SK-N-SH (cell line): ENCODE results near the gene CASKIN1. TPM values are rescaled to one million over a fixed set of nuclear protein-coding genes. Genes with fewer than 3 reads are reported as not detected.

Experiments used
- CTCF ChIA-PET: fragments of 300-600, 350-600 bp; formaldehyde crosslinking; extraction: SDS; loops from one replicate; lab custom pipeline; 2021; lab: Yijun Ruan, JAX
- POLR2A ChIA-PET: fragments of 350-600 bp; sonication (Branson Sonifier 250); formaldehyde crosslinking; extraction: SDS; loops from one replicate; lab custom pipeline; 2020; ENCODE audit warnings: antibody characterized with exemption, inconsistent platforms; lab: Yijun Ruan, JAX
- DNase-seq: peaks from one replicate; pipeline ENCODE4 v3.0.0; 2012
- H2AFZ ChIP-seq: fragments of 200-600 bp; sonication (generic); 2 replicates; pipeline ENCODE4 v1.8.1; 2016; ENCODE audit warnings: antibody characterized with exemption, mild to moderate bottlenecking, low read depth
- H3F3A ChIP-seq: fragments of 200-600 bp; sonication (generic); replicated peaks from 2 replicates; pipeline ENCODE3; 2016; ENCODE audit warnings: antibody characterized with exemption, mild to moderate bottlenecking; ENCODE audit not compliant: insufficient read depth
- H3K27ac ChIP-seq, 2 experiments: fragments of 200-500 bp in 1 of 2; fragments of 200-600 bp in 1 of 2; sonication (Bioruptor generic) in 1 of 2; sonication (generic), shearing (Covaris generic) in 1 of 2; 2 replicates each; pipeline versions ENCODE4 v1.5.1 to v1.6.1; 2014 to 2016; ENCODE audit warnings: low read depth in 2 of 2, inconsistent platforms in 1 of 2, low read length in 1 of 2, mild to moderate bottlenecking in 1 of 2, mixed read lengths in 1 of 2
- H3K27me3 ChIP-seq: fragments of 200-600 bp; sonication (generic), shearing (Covaris generic); 2 replicates; pipeline ENCODE4 v1.6.1; 2016; ENCODE audit warnings: mixed run types; ENCODE audit not compliant: insufficient read depth
- H3K36me3 ChIP-seq, 2 experiments: fragments of 200-500 bp in 1 of 2; fragments of 200-600 bp in 1 of 2; sonication (Bioruptor generic) in 1 of 2; sonication (generic) in 1 of 2; replicated peaks in 1 of 2; 2 replicates each; pipeline versions ENCODE3 to v1.5.1; 2014 to 2016; ENCODE audit warnings: low read length in 1 of 2, mild to moderate bottlenecking in 1 of 2; ENCODE audit not compliant: insufficient read depth in 2 of 2, control insufficient read depth in 1 of 2
- H3K4me1 ChIP-seq, 2 experiments: fragments of 200-500 bp in 1 of 2; fragments of 200-600 bp in 1 of 2; sonication (Bioruptor generic) in 1 of 2; sonication (generic), shearing (Covaris generic) in 1 of 2; 2 replicates each; pipeline versions ENCODE4 v1.5.1 to v1.6.1; 2014 to 2016; ENCODE audit warnings: low read depth in 1 of 2, low read length in 1 of 2, mixed run types in 1 of 2; ENCODE audit not compliant: insufficient read depth in 2 of 2, control insufficient read depth in 1 of 2
- H3K4me2 ChIP-seq: fragments of 200-600 bp; sonication (generic), shearing (Covaris generic); 2 replicates; pipeline ENCODE4 v1.6.1; 2017; ENCODE audit warnings: mixed run types
- H3K4me3 ChIP-seq, 2 experiments: fragments of 200-500 bp in 1 of 2; fragments of 200-600 bp in 1 of 2; sonication (Bioruptor generic) in 1 of 2; sonication (generic), shearing (Covaris generic) in 1 of 2; 2 replicates each; pipeline versions ENCODE4 v1.5.1 to v1.8.1; 2014 to 2016; ENCODE audit warnings: low read depth in 2 of 2, inconsistent platforms in 1 of 2, low read length in 1 of 2, mild to moderate bottlenecking in 1 of 2, mixed read lengths in 1 of 2, moderate library complexity in 1 of 2
- H3K79me2 ChIP-seq: fragments of 200-600 bp; sonication (generic); 2 replicates; pipeline ENCODE4 v1.8.1; 2017; ENCODE audit warnings: mild to moderate bottlenecking; ENCODE audit not compliant: insufficient read depth
- H3K9ac ChIP-seq: fragments of 200-600 bp; sonication (generic); 2 replicates; pipeline ENCODE4 v1.6.1; 2017; ENCODE audit warnings: mixed run types
- H3K9me2 ChIP-seq: fragments of 200-600 bp; sonication (generic); 2 replicates; pipeline ENCODE4 v1.6.1; 2017; ENCODE audit warnings: mixed run types
- H3K9me3 ChIP-seq: fragments of 200-600 bp; sonication (generic); 2 replicates; pipeline ENCODE4 v1.6.1; 2017; ENCODE audit warnings: mixed run types, mild to moderate bottlenecking, moderate library complexity
- H4K20me1 ChIP-seq: fragments of 200-600 bp; sonication (generic); 2 replicates; pipeline ENCODE4 v1.6.1; 2017; ENCODE audit warnings: mild to moderate bottlenecking, mixed run types; ENCODE audit not compliant: insufficient read depth
- EP300 ChIP-seq, 2 experiments: IDR thresholded peaks; 2 replicates each; pipeline versions ENCODE4 v1.4.0 to v1.6.1; 2012; ENCODE audit warnings: borderline replicate concordance in 1 of 2, low read depth in 1 of 2, low read length in 1 of 2
- FOSL2 ChIP-seq: IDR thresholded peaks from 2 replicates; pipeline ENCODE4 v1.4.0; 2012; ENCODE audit warnings: low read depth, mild to moderate bottlenecking, moderate library complexity, borderline replicate concordance
- FOXJ3 ChIP-seq: sonication (generic); formaldehyde crosslinking; IDR thresholded peaks from 2 replicates; pipeline ENCODE4 v1.5.1; 2020; ENCODE audit warnings: mild to moderate bottlenecking, missing genetic modification reagents
- FOXM1 ChIP-seq: IDR thresholded peaks from 2 replicates; pipeline ENCODE4 v1.4.0; 2012; ENCODE audit warnings: low read depth, mild to moderate bottlenecking
- JUND ChIP-seq: IDR thresholded peaks from 2 replicates; pipeline ENCODE4 v1.4.0; 2012
- MXI1 ChIP-seq: IDR thresholded peaks from 2 replicates; pipeline ENCODE4 v1.6.1; 2012; ENCODE audit warnings: mild to moderate bottlenecking, low read depth, low read length, improper control_type of control experiment
- RAD21 ChIP-seq: IDR thresholded peaks from 2 replicates; pipeline ENCODE4 v1.6.1; 2012; ENCODE audit warnings: mild to moderate bottlenecking, low read length
- RFX5 ChIP-seq: IDR thresholded peaks from 2 replicates; pipeline ENCODE4 v1.6.1; 2012; ENCODE audit warnings: mild to moderate bottlenecking, improper control_type of control experiment, low read length
- SIN3A ChIP-seq: IDR thresholded peaks from 2 replicates; pipeline ENCODE4 v1.6.1; 2012; ENCODE audit warnings: low read depth, mild to moderate bottlenecking, low read length, moderate library complexity, borderline replicate concordance
- TEAD4 ChIP-seq: IDR thresholded peaks from 2 replicates; pipeline ENCODE4 v1.4.0; 2012; ENCODE audit warnings: mild to moderate bottlenecking, borderline replicate concordance; ENCODE audit not compliant: insufficient read depth
- YY1 ChIP-seq: IDR thresholded peaks from 2 replicates; pipeline ENCODE4 v1.4.0; 2012; ENCODE audit warnings: low read depth, mild to moderate bottlenecking
- WGBS: methylation state at CpG from one replicate; pipeline ENCODE4 v1.1.6; 2017; ENCODE audit warnings: low lambda C conversion rate; 5-methylcytosine and 5-hydroxymethylcytosine counted together
- polyA plus RNA-seq, 3 experiments: library from polyadenylated mRNA; depleted of rRNA; stranded (reverse); fragments of >200 nt; gene quantifications; 2 replicates each; pipeline ENCODE4 v1.2.3, GENCODE V29; 2012
- TF ChIP-seq, protein P1 (sequence below): IDR thresholded peaks from 2 replicates; pipeline ENCODE4; 2012
- TF ChIP-seq, protein P2 (sequence below): fragments of 150-350 bp; IDR thresholded peaks from 2 replicates; pipeline ENCODE4 v1.6.1; 2016; ENCODE audit warnings: mild to moderate bottlenecking, low read depth, low read length
- TF ChIP-seq, protein P3 (sequence below): IDR thresholded peaks from 2 replicates; pipeline ENCODE4 v1.4.0; 2012; ENCODE audit warnings: low read depth, borderline replicate concordance

The CASKIN1 gene
- polyA plus RNA-seq, 1 of the 3 experiments (the other 2 are of a cell fraction) = 1.7 TPM

DNA sequence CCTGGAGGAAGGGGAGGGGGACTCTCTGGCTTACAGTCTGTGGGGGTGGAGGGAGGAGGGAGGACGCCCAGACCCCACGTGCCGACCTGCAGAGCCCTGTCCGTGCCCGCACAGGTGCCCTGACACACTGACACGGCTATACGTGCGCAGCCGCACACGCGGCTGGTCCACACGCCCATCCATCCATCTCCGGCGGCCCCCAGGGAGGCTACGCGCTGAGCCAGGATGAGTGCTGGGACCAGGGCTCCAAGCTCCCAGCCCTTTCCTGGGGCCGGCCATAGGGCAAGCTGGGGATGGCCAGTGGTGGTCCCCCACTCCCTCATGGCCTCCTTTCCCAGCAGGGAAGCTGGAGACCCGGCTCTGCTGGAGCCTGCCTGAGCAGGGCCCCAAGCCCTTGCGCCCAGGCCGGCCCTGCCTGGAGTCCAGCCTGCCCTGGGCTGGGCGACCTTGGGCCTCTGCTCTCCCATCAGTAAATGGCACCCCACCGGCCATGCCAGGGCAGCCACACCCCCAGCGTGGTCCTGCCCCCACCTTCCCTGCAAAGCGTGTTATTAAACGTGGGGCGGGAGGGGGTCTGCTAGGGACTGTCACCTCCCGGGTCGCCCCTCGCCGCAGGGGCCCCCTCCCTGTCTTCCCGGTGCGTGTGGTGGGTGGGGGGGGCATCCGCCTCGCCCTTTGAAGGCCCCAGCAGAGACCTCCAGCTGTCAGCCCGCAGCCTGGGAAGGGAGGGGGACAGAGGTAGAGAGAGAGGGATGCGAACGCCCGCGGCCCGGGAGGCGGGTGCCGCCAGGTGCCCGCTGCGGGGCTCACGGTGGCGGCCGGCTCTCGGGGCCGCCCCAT, 863 bp downstream of the CASKIN1 start:
- no peak overlapping the region for H3K9ac ChIP-seq
- no peaks in the 10 kb centered on the region for H3F3A ChIP-seq
- WGBS = 0% methylated on average over 1 of the region's 49 CpGs
- no peaks in the 10 kb centered on the region for H4K20me1 ChIP-seq
- DNase-seq = peak; percentile 70
- no peaks in the 10 kb centered on the region for H3K36me3 ChIP-seq
- H3K4me3 ChIP-seq = peak overlapping the region; percentile 44 to 53
- H2AFZ ChIP-seq = no peak overlapping the region
- no peaks in the 10 kb centered on the region for H3K9me2 ChIP-seq
- no peaks in the 10 kb centered on the region for H3K9me3 ChIP-seq
- CTCF ChIA-PET = interaction anchor here (0.6 to 3.6 kb wide), 21 partner anchors 9 to 306 kb away, joined by 3 to 33 read pairs (median 5); partner anchors contain the start of genes BRICD5, CCNF, ECI1 and MLST8
- H3K79me2 ChIP-seq = no peaks in the 10 kb centered on the region
- TF ChIP-seq MXI1 (no peak; the same call in 1 of the 2 replicates), FOXM1 (no peak), FOXJ3 (no peak), TEAD4 (no peak), FOSL2 (no peak), YY1 (no peak), JUND (no peak), RFX5 (no peak), RAD21 (no peak), EP300 (IDR thresholded peaks at IDR 0.05; ENCODE audit: borderline replicate concordance in 1 of 2, low read depth in 1 of 2, low read length in 1 of 2) (no peak), SIN3A (no peak)
- TF ChIP-seq, protein P1, sequence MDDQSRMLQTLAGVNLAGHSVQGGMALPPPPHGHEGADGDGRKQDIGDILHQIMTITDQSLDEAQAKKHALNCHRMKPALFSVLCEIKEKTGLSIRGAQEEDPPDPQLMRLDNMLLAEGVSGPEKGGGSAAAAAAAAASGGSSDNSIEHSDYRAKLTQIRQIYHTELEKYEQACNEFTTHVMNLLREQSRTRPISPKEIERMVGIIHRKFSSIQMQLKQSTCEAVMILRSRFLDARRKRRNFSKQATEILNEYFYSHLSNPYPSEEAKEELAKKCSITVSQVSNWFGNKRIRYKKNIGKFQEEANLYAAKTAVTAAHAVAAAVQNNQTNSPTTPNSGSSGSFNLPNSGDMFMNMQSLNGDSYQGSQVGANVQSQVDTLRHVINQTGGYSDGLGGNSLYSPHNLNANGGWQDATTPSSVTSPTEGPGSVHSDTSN = no peak
- TF ChIP-seq, protein P2, sequence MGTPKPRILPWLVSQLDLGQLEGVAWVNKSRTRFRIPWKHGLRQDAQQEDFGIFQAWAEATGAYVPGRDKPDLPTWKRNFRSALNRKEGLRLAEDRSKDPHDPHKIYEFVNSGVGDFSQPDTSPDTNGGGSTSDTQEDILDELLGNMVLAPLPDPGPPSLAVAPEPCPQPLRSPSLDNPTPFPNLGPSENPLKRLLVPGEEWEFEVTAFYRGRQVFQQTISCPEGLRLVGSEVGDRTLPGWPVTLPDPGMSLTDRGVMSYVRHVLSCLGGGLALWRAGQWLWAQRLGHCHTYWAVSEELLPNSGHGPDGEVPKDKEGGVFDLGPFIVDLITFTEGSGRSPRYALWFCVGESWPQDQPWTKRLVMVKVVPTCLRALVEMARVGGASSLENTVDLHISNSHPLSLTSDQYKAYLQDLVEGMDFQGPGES = no peak
- TF ChIP-seq, protein P3, sequence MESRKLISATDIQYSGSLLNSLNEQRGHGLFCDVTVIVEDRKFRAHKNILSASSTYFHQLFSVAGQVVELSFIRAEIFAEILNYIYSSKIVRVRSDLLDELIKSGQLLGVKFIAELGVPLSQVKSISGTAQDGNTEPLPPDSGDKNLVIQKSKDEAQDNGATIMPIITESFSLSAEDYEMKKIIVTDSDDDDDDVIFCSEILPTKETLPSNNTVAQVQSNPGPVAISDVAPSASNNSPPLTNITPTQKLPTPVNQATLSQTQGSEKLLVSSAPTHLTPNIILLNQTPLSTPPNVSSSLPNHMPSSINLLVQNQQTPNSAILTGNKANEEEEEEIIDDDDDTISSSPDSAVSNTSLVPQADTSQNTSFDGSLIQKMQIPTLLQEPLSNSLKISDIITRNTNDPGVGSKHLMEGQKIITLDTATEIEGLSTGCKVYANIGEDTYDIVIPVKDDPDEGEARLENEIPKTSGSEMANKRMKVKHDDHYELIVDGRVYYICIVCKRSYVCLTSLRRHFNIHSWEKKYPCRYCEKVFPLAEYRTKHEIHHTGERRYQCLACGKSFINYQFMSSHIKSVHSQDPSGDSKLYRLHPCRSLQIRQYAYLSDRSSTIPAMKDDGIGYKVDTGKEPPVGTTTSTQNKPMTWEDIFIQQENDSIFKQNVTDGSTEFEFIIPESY = no peak
- H3K27ac ChIP-seq = no peak overlapping the region; a peak in 1 of 4 replicates
- POLR2A ChIA-PET = interaction anchor here (0.8 to 3.3 kb wide), 6 partner anchors 9 to 56 kb away, joined by 3 to 18 read pairs (median 5); partner anchors contain the start of genes ECI1, MLST8 and TRAF7
- no peaks in the 10 kb centered on the region for H3K27me3 ChIP-seq
- H3K4me1 ChIP-seq = peaks cover 0 to 18% of the 10 kb centered on the region in 2 experiments; a peak in 1 of 4 replicates
- peak overlapping the region; percentile 77 for H3K4me2 ChIP-seq
